GM21390 (cell line): ENCODE data around the gene JUNB.
"Not testable (repeated sequence)": the region's sequence is repeated elsewhere in the genome, so short reads cannot be mapped to it uniquely, and the experiment has no call there.

Experiments
- ATAC-seq: cut with Tn5 transposase; IDR thresholded peaks from one replicate; pipeline ENCODE4 v1.9.1; 2021; ENCODE audit not compliant: unreplicated experiment

Gene JUNB

GRCh38 chr19:12788682-12789097, 2.6 kb upstream of the JUNB start:
- no peak for ATAC-seq

- ATAC-seq = no peak
Measured at GRCh38 chr19:12789098-12789903, 2.0 kb upstream of the JUNB start.

GRCh38 chr19:12789904-12790619, 1.2 kb upstream of the JUNB start:
- ATAC-seq = peak; percentile 32

GRCh38 chr19:12790628-12791344, 500 bp upstream of the JUNB start:
- no peak for ATAC-seq

GRCh38 chr19:12792051-12792852, 966 bp downstream of the JUNB start:
- ATAC-seq = no peak

- ATAC-seq = no peak
Measured at GRCh38 chr19:12792853-12793289, 1.6 kb downstream of the JUNB start.

- ATAC-seq = peak; percentile 28
Measured at GRCh38 chr19:12793290-12794195, 2.3 kb downstream of the JUNB start.

GRCh38 chr19:12794196-12794941, 3.1 kb downstream of the JUNB start:
- no peak for ATAC-seq

- no peak for ATAC-seq
Measured at GRCh38 chr19:12794971-12795381, 3.7 kb downstream of the JUNB start.

- ATAC-seq = no peak
Measured at GRCh38 chr19:12796146-12797071, 5.1 kb downstream of the JUNB start.

- ATAC-seq = no peak
Measured at GRCh38 chr19:12797141-12797587, 5.9 kb downstream of the JUNB start.

GRCh38 chr19:12797607-12798006, 6.3 kb downstream of the JUNB start:
- not testable (repeated sequence) for ATAC-seq

- ATAC-seq = no peak
Measured at GRCh38 chr19:12799742-12800465, 8.6 kb downstream of the JUNB start.

- ATAC-seq = no peak
Measured at GRCh38 chr19:12800466-12800770, 9.1 kb downstream of the JUNB start.

- ATAC-seq = no peak
Measured at GRCh38 chr19:12800923-12801465, 9.7 kb downstream of the JUNB start.

- ATAC-seq = no peak
Measured at GRCh38 chr19:12801466-12802266, 10.4 kb downstream of the JUNB start, which contains the start of the genes PRDX2 and THSD8. Gene PRDX2, minus strand, starts transcription at chr19:12801800. Its CDS starts 539 bp downstream, at chr19:12801261. Gene THSD8, plus strand, starts transcription at chr19:12802069. Its CDS starts 3 bp downstream, at chr19:12802072.
